HepG2 (cell line): ENCODE data around the gene TERC. TPM values are rescaled to one million over a fixed set of nuclear protein-coding genes. Genes with fewer than 3 reads are reported as not detected.

Source experiments
- AFF4 ChIP-seq: sonication (generic); formaldehyde crosslinking; IDR thresholded peaks from 2 replicates; pipeline ENCODE4 v1.4.0; 2020; ENCODE audit warnings: missing genetic modification reagents
- AGO2 ChIP-seq: fragments of 200-400 bp; formaldehyde crosslinking; optimal IDR thresholded peaks from 2 replicates; pipeline ENCODE3; 2017; ENCODE audit warnings: mild to moderate bottlenecking, low read depth, low read length, moderate library complexity
- BORCS8-MEF2B ChIP-seq: sonication (generic); formaldehyde crosslinking; IDR thresholded peaks from 2 replicates; pipeline ENCODE4 v1.8.0; 2022; ENCODE audit warnings: mild to moderate bottlenecking, missing genetic modification reagents
- MIER2 ChIP-seq: IDR thresholded peaks from 2 replicates; pipeline ENCODE4 v1.6.1; 2016; ENCODE audit warnings: missing biosample characterization, missing genetic modification reagents
- MXD4 ChIP-seq: IDR thresholded peaks from 2 replicates; pipeline ENCODE4 v1.6.1; 2016; ENCODE audit warnings: mild to moderate bottlenecking, missing biosample characterization, missing genetic modification reagents
- MYNN ChIP-seq: sonication (generic); formaldehyde crosslinking; IDR thresholded peaks from 2 replicates; pipeline ENCODE4 v1.4.0; 2020; ENCODE audit warnings: mild to moderate bottlenecking, low read depth, missing genetic modification reagents
- PHF20 ChIP-seq: sonication (generic); formaldehyde crosslinking; IDR thresholded peaks from 2 replicates; pipeline ENCODE4 v1.5.0; 2020; ENCODE audit warnings: mild to moderate bottlenecking, missing genetic modification reagents
- POLR2A ChIP-seq, 2 experiments: IDR thresholded peaks; 2 replicates each; pipeline ENCODE4 v1.6.1; 2011; ENCODE audit warnings: low read depth in 2 of 2, low read length in 2 of 2, mild to moderate bottlenecking in 1 of 2, moderate library complexity in 1 of 2; ENCODE audit not compliant: insufficient read depth in 1 of 2
- SMAD3 ChIP-seq: sonication (generic); formaldehyde crosslinking; IDR thresholded peaks from 2 replicates; pipeline ENCODE4 v1.4.0; 2020; ENCODE audit warnings: missing genetic modification reagents
- ZBED4 ChIP-seq: sonication (generic); formaldehyde crosslinking; IDR thresholded peaks from 2 replicates; pipeline ENCODE4 v1.4.0; 2020; ENCODE audit warnings: missing genetic modification reagents, borderline replicate concordance
- ZNF20 ChIP-seq: sonication (generic); formaldehyde crosslinking; IDR thresholded peaks from 2 replicates; pipeline ENCODE4 v1.4.0; 2020; ENCODE audit warnings: mild to moderate bottlenecking, moderate library complexity, missing genetic modification reagents
- ZNF282 ChIP-seq: fragments of 450-650 bp; IDR thresholded peaks from 2 replicates; pipeline ENCODE4 v1.6.1; 2018; ENCODE audit not compliant: partially characterized antibody
- ZNF513 ChIP-seq: sonication (generic); formaldehyde crosslinking; conservative IDR thresholded peaks from 2 replicates; pipeline ENCODE4 v1.5.0; 2020; ENCODE audit warnings: missing genetic modification reagents
- ZNF841 ChIP-seq: sonication (generic); formaldehyde crosslinking; IDR thresholded peaks from 2 replicates; pipeline ENCODE4 v1.8.1; 2023; ENCODE audit warnings: missing genetic modification reagents, borderline replicate concordance
- polyA plus RNA-seq, 8 experiments: library from polyadenylated mRNA; depleted of rRNA in 3 of 8; stranded (reverse) in 7 of 8; unstranded in 1 of 8; fragments of >200 nt; fragmentation: Illumina TruSeq in 4 of 8; extraction: Trizol in 4 of 8; gene quantifications; 2 replicates each; pipeline versions ENCODE4 v1.2.1 to v1.2.3, GENCODE V29; 2011 to 2016; ENCODE audit warnings: low read depth in 4 of 8, missing spikeins in 1 of 8, mixed read lengths in 1 of 8; ENCODE audit not compliant: insufficient read depth in 1 of 8
- total RNA-seq, 5 experiments: library from RNA; depleted of rRNA; stranded (reverse); fragments of >200 nt; fragmentation: Illumina TruSeq; extraction: Trizol; gene quantifications; 2 replicates each; pipeline ENCODE4 v1.2.3, GENCODE V29; 2016; ENCODE audit warnings: low read depth in 1 of 5

TERC gene
- total and polyA plus RNA-seq, 2 of the 13 experiments (the other 11 are each of a cell fraction or from before 2014, with no cell fraction given): 1.3 to 74.6 TPM

- TF ChIP-seq ZBED4 (CRISPR knock-in tag) (peak; percentile 78), AGO2 (no peak), AFF4 (CRISPR knock-in tag) (no peak), PHF20 (CRISPR knock-in tag) (peak; percentile 46), ZNF282 (no peak), ZNF513 (no peak), POLR2A (IDR thresholded peaks at IDR 0.05; ENCODE audit: insufficient read depth in 1 of 2, low read depth in 2 of 2, low read length in 2 of 2) (peak in 1 of 2 experiments; percentile 44; a peak in 1 of 4 replicates), MIER2 (no peak), MXD4 (CRISPR knock-in tag) (no peak), SMAD3 (no peak), BORCS8-MEF2B (CRISPR knock-in tag) (no peak), ZNF20 (CRISPR knock-in tag) (no peak), ZNF841 (CRISPR knock-in tag) (no peak), MYNN (no peak)
Observed at GRCh38 chr3:169769287-169770181, 4.7 kb upstream of the TERC start, which contains the start of gene ACTRT3 (continued).
